Transverse colon (tissue), 1 donor: ENCODE measurements around the gene PLEK2.

Experiments
- EP300 ChIP-seq: sonication (generic); formaldehyde crosslinking; IDR thresholded peaks from one replicate; pipeline ENCODE4 v1.6.1; 2017; ENCODE audit warnings: antibody characterized with exemption, low read depth
- POLR2A ChIP-seq: fragments of 450-650 bp; IDR thresholded peaks from one replicate; pipeline ENCODE4 v1.6.1; 2016; ENCODE audit warnings: antibody characterized with exemption, mild to moderate bottlenecking, moderate library complexity

- no peak for TF ChIP-seq EP300
- TF ChIP-seq POLR2A: no peak
Measured at GRCh38 chr14:67389811-67390534, 22.0 kb downstream of the PLEK2 start.
